22Rv1 (cell line): ENCODE results near the gene SNCAIP.

Experiments used
- H3K27ac ChIP-seq: fragments of 450-650 bp; 2 replicates; pipeline ENCODE4 v1.5.1; 2017
- ZFX ChIP-seq: fragments of 450-650 bp; IDR thresholded peaks from 2 replicates; pipeline ENCODE4 v1.6.1; 2017; ENCODE audit warnings: antibody characterized with exemption, borderline replicate concordance
- TF ChIP-seq, protein P1 (sequence below): fragments of 450-650 bp; IDR thresholded peaks from 2 replicates; pipeline ENCODE4 v1.5.1; 2017; ENCODE audit warnings: mild to moderate bottlenecking

Gene SNCAIP

DNA sequence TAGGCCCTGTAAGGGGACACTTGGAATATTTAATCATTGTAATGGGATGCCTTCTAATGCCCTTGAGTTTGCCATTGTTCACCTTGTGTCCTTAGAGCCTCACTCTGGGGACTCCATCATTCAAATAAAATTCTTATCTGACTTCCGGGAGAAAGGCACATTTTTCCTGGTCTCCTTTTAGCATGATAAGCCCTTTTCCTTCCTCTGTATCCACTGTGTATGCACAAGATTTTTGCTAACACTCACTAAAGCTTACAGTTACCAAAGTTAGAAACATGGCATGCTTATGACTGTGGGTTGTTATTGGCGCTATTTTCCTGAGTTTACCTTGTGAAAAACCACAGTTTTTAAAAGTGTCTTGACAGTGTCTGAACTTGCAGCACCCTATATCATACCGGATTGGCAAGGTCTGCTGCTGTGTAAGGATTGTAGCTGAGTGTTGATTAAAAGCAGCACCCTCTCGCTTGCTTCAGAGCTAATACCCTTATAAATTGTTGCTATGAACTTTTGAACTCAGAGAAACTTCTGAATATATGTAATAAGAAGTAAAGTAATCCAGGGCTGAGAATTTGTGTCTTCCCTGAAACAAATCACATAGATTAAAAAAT, 46.4 kb downstream of the SNCAIP start:
- H3K27ac ChIP-seq: no peak overlapping the region
- no peak for TF ChIP-seq ZFX
- TF ChIP-seq, protein P1, sequence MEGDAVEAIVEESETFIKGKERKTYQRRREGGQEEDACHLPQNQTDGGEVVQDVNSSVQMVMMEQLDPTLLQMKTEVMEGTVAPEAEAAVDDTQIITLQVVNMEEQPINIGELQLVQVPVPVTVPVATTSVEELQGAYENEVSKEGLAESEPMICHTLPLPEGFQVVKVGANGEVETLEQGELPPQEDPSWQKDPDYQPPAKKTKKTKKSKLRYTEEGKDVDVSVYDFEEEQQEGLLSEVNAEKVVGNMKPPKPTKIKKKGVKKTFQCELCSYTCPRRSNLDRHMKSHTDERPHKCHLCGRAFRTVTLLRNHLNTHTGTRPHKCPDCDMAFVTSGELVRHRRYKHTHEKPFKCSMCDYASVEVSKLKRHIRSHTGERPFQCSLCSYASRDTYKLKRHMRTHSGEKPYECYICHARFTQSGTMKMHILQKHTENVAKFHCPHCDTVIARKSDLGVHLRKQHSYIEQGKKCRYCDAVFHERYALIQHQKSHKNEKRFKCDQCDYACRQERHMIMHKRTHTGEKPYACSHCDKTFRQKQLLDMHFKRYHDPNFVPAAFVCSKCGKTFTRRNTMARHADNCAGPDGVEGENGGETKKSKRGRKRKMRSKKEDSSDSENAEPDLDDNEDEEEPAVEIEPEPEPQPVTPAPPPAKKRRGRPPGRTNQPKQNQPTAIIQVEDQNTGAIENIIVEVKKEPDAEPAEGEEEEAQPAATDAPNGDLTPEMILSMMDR: no peak

DNA sequence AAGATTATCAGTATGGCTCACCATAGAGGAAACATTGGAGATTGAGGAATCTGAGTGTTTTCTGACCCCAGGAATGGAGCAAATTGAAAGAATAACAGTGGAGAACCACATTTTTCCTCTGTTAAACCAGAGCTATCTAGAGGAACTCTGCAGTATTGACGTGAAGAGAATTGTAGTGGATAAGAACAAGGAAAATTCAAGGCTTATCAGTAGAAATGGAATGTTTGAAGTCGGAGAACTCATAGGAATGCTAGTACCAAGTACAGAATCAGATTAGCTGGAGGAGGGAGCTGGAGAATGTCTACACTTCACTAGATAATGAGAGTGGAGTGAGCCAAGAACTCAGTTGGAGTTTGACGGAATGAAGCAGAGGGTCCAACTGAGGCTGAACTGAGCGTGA, 50.3 kb downstream of the SNCAIP start:
- TF ChIP-seq, protein P1: no peak
- TF ChIP-seq ZFX: no peak
- H3K27ac ChIP-seq: no peak overlapping the region

DNA sequence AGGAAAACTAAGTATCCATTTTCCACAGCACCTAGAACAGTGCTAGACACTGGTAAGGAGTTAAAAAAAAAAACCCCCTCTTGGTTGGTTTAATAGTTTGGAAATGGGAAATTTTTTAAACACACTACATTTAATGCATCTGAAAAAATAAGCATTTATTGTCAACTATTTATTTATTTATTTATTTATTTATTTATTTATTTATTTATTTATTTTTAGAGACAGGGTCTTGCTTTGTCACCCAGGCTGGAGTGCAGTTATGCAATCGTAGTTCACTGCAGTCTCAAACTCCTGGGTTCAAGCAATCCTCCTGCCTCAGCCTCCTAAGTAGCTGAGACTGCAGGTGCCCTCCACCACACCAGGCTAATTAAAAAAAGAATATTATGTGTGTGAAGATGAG, 51.6 kb downstream of the SNCAIP start:
- H3K27ac ChIP-seq: no peak overlapping the region
- no peak for TF ChIP-seq ZFX
- TF ChIP-seq, protein P1: no peak

DNA sequence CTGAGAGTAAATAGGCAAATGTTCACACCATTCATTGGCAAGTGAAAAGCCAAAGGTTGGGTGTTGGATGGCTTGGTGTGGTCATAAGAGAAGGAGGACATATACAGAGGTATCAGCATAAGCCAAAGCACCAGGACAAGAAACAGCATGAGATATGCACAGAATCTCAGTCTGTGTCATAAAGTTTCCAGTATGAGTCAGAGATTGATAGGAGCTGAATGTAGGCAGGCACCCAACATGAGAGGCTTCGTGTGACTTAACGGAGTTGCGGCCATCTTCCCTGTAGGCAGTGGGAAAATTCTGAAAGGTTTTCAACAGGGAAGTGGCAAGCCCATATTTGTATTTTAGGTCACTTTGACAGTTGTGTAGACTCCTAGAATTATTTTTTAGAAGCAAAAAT, 54.5 kb downstream of the SNCAIP start:
- TF ChIP-seq, protein P1: no peak
- no peak overlapping the region for H3K27ac ChIP-seq

DNA sequence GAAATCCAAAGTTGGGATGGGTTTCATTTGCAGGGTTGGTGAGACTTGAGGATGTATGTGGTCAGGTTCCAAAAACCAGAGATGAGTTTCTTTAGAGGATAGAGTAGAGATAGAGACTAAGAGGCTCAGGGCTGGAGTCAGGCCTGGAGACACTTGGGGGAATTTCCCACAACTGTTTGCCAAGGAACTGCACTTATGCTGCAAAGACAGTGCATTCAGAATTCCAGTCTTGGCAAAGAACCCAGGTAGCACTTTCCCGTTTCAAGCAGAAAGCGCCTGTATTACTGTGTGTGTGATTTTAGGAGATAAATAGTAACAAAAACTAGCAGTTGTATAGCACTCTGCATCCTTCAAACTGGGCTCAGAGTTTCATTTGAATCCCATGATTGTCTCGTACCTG, 55.4 kb downstream of the SNCAIP start:
- no peak for TF ChIP-seq ZFX
- TF ChIP-seq, protein P1: no peak
- no peak overlapping the region for H3K27ac ChIP-seq

DNA sequence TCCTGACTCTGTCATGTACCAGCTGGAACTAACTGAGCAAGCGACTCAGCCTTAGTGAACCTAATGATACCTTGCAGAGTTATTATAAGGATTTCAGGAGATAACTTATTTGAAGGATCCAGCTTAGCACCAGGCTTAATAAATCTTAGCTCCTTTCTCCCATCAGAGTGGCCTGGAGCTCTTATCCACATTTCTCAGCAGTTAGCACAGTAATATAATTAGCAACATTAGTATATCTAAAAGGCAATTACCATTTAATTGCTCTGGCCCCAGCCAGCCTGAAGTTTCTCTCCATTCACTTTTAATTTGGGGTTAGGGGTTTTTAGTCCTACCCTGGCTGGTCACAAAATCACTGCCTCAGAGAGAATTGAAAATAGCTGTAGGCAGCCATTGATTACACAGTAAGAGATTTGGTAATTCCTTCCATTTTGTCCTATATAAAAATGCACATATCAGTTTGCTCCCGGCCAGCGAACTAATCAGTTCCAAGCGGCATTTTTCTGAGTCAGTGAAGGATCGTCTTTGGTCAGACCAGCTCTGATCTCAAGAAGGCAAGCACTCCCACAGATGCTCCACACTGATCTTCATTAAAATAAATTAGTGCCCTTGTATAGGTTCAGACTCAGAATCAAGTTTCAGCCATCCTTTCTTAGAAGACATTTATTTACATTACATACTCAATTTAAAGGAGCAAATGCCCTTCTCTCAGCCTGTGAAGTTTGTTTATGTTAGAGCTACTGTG, 56.6 kb downstream of the SNCAIP start:
- no peak overlapping the region for H3K27ac ChIP-seq
- TF ChIP-seq, protein P1: no peak
- TF ChIP-seq ZFX: no peak

DNA sequence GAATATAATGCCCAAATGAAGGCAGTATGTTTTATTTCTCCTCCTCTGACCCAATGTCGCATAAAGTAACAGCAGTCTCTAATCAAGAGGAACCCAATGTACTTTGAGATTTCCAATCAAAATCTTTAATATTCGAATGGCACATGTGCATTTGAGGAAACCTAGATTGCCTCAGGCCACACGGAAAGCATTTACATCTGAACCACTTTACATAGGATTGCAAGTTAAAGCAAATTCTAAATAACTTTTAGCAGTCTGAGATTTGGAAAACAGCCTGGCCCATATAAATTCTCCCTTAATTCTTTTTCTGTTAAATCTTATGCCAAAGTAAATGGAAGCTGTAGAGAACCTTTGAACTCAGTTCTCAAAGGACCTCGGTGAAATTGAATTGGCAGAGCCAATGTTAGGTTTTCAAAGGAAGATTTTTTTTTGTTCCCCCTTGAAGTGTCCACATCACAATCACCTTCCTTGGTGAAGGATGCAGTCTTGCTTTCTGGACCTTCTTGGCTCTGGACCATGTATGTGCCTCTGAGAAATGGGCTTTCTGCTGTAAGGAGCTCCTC, 57.3 kb downstream of the SNCAIP start:
- no peak overlapping the region for H3K27ac ChIP-seq
- TF ChIP-seq, protein P1: no peak
- TF ChIP-seq ZFX: no peak
